ENCODE measurements around the gene GRAMD1B. TPM values are rescaled to one million over a fixed set of nuclear protein-coding genes. Genes with fewer than 3 reads are reported as not detected.
"Not testable (repeated sequence)": the region's sequence is repeated elsewhere in the genome, so short reads cannot be mapped to it uniquely, and the experiment has no call there.

Gene GRAMD1B
- total RNA-seq, 3 donors from 2014 or later: 2.0 to 10.2 (median 8.2) TPM

DNA sequence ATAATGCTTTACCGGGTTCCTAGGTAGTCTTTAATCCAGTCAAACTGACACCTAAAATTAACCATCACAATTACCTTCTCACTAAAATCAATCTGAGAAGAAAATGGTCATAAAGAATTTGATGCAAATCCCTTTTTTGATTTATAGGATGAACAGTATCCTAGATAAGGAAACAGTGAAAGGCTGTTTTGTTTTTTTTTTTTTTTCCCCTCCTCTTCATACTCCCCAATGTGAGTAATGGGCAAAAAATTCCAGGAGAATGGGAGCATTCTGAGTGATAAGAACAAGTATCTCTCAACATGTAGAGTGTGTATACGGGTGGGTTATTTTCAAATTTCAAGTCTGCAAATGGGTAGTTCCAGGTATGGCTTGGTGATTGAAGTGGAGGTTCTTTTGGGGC lies 28.4 kb downstream of the GRAMD1B start:
- no peak for TF ChIP-seq POLR2A (IDR thresholded peaks at IDR 0.05)
- TF ChIP-seq POLR2AphosphoS5 (IDR thresholded peaks at IDR 0.05): no peak
- TF ChIP-seq, protein P1, sequence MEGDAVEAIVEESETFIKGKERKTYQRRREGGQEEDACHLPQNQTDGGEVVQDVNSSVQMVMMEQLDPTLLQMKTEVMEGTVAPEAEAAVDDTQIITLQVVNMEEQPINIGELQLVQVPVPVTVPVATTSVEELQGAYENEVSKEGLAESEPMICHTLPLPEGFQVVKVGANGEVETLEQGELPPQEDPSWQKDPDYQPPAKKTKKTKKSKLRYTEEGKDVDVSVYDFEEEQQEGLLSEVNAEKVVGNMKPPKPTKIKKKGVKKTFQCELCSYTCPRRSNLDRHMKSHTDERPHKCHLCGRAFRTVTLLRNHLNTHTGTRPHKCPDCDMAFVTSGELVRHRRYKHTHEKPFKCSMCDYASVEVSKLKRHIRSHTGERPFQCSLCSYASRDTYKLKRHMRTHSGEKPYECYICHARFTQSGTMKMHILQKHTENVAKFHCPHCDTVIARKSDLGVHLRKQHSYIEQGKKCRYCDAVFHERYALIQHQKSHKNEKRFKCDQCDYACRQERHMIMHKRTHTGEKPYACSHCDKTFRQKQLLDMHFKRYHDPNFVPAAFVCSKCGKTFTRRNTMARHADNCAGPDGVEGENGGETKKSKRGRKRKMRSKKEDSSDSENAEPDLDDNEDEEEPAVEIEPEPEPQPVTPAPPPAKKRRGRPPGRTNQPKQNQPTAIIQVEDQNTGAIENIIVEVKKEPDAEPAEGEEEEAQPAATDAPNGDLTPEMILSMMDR (IDR thresholded peaks at IDR 0.05): no peak
- no peak overlapping the region for H3K27ac ChIP-seq
- intact Hi-C loops (cut with DNase I; ENCODE audit: low total_unique reads): no loop called here
- H3K9me3 ChIP-seq: no peaks in the 10 kb centered on the region
- no peak overlapping the region for H3K4me3 ChIP-seq
- no peak for DNase-seq (ENCODE audit: low spot score in 2 of 2)
- H3K36me3 ChIP-seq: no peaks in the 10 kb centered on the region
- no peaks in the 10 kb centered on the region for H3K27me3 ChIP-seq
- H3K4me1 ChIP-seq: no peaks in the 10 kb centered on the region

DNA sequence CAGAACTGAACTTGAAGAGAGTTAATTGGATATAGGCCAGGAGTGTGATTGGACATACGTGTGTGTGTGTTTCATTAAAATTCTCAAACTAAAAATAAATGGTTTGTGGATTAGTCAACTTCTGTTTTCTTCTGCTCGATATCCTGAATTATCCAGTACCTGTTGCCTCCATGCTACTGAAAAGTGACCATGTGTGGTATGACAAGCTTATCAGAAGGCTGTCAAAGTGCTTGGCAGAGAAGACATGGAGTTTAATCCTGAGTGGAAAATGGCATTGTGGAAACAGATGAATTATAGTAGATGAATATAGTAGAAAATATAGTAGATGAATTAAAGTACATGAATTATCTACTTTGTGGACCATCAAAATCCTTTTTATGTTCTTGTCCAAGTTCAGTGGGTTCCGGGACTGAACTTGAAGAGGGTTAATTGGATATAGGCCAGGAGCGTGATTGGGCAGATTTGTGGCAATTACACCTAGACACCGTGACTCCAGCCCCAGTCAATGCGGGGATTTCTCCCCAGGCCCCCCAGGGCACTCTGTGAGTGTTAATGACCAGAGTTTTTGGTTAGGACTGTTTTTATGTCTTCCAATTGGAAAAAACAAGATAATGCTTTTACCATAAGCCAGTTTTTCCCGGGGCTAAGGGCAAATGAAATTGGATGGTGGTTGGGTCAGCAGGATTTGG lies 30.1 kb downstream of the GRAMD1B start:
- Histone ChIP-seq H3K36me3 (no peaks in the 10 kb centered on the region), H3K9me3 (no peaks in the 10 kb centered on the region), H3K4me1 (no peaks in the 10 kb centered on the region), H3K4me3 (no peak overlapping the region), H3K27me3 (no peaks in the 10 kb centered on the region), H3K27ac (peak overlapping the region; percentile 51 to 63)
- TF ChIP-seq POLR2AphosphoS5 (IDR thresholded peaks at IDR 0.05) (no peak), POLR2A (IDR thresholded peaks at IDR 0.05) (no peak)
- TF ChIP-seq, protein P1 (IDR thresholded peaks at IDR 0.05): no peak
- intact Hi-C loops (cut with DNase I; ENCODE audit: low total_unique reads): no loop called here
- no peak for DNase-seq (ENCODE audit: low spot score in 2 of 2)

DNA sequence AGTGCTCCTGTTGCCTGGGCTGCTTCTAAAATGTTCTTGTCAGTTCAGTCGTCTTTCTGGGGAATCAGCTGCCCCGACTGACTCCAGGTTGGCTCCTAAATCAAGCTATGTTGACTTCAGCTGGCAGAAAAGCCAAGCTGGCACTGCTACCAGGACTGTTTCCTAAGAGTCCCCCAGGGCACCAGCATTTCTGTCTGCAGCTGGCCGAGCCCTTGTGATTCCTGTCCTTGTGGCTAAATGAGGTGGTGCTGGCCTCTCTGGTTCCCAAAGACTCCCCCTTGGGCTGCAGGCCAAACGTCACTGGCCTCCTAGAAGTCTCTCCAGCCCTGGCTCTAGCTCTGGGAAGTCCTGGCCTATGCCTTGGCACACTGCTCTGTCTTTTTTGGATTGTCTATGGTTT lies 31.1 kb downstream of the GRAMD1B start:
- Histone ChIP-seq H3K36me3 (no peaks in the 10 kb centered on the region), H3K9me3 (no peaks in the 10 kb centered on the region), H3K4me1 (no peaks in the 10 kb centered on the region), H3K4me3 (no peak overlapping the region), H3K27ac (peak overlapping the region; percentile 51 to 63), H3K27me3 (no peaks in the 10 kb centered on the region)
- DNase-seq (ENCODE audit: low spot score in 2 of 2): peak; percentile 70 to 93
- TF ChIP-seq POLR2AphosphoS5 (IDR thresholded peaks at IDR 0.05) (peak in 1 of 3 donors; percentile 59), POLR2A (IDR thresholded peaks at IDR 0.05) (no peak)
- TF ChIP-seq, protein P1 (IDR thresholded peaks at IDR 0.05): peak; percentile 25 to 65 (median 50)
- intact Hi-C loops (cut with DNase I; ENCODE audit: low total_unique reads): no loop called here

- H3K9me3 ChIP-seq; intact Hi-C loops (cut with DNase I; ENCODE audit: low total_unique reads); DNase-seq (ENCODE audit: low spot score in 2 of 2); H3K4me3 ChIP-seq; H3K4me1 ChIP-seq; H3K36me3 ChIP-seq; H3K27me3 ChIP-seq: not testable (repeated sequence)
- H3K27ac ChIP-seq: peak overlapping the region in 1 of 2 donors; percentile 25
Measured at GRCh38 chr11:123465667-123466066, 35.6 kb downstream of the GRAMD1B start.

DNA sequence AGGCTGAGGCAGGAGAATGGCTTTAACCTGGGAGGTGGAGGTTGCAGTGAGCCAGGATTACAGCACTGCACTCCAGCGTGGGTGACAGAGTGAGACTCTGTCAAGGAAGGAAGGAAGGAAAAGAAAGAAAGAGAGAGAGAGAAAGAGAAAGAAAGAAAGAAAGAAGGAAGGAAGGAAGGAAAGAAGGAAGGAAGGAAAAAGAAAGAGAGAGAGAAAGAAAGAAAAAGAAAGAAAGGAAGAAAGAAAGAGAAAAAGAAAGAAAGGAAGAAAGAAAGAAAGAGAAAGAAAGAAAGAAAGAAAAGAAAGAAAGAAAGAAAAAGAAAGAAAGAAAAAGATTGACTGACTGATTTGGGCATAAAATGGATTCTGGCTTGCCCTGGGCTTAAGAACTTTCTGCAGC lies 36.1 kb downstream of the GRAMD1B start:
- intact Hi-C loops (cut with DNase I; ENCODE audit: low total_unique reads); H3K4me1 ChIP-seq; H3K4me3 ChIP-seq; H3K9me3 ChIP-seq; H3K27me3 ChIP-seq; H3K36me3 ChIP-seq; DNase-seq (ENCODE audit: low spot score in 2 of 2): not testable (repeated sequence)
- H3K27ac ChIP-seq: peak overlapping the region in 1 of 2 donors; percentile 25

GRCh38 chr11:123469089-123469488 lies 39.0 kb downstream of the GRAMD1B start:
- peak overlapping the region in 1 of 2 donors; percentile 40 for H3K27ac ChIP-seq
- TF ChIP-seq, protein P1 (IDR thresholded peaks at IDR 0.05): no peak
- TF ChIP-seq POLR2AphosphoS5 (IDR thresholded peaks at IDR 0.05) (no peak), POLR2A (IDR thresholded peaks at IDR 0.05) (no peak)
- intact Hi-C loops (cut with DNase I; ENCODE audit: low total_unique reads): no loop called here
- H3K4me3 ChIP-seq: no peak overlapping the region
- no peaks in the 10 kb centered on the region for H3K36me3 ChIP-seq
- DNase-seq (ENCODE audit: low spot score in 2 of 2): no peak
- H3K4me1 ChIP-seq: no peaks in the 10 kb centered on the region
- H3K27me3 ChIP-seq: no peaks in the 10 kb centered on the region
- no peaks in the 10 kb centered on the region for H3K9me3 ChIP-seq

Data from breast epithelium (tissue), 4 donors.